Memory B cell (primary cell): Measurements from ENCODE around the gene BTBD6.
"Not testable (repeated sequence)": the region's sequence is repeated elsewhere in the genome, so short reads cannot be mapped to it uniquely, and the experiment has no call there.

Experiments
- ATAC-seq: fragments of 150-1000 bp; cut with Tn5 transposase; 2 replicates; pipeline ENCODE4 v1.10.0; 2021; ENCODE audit warnings: low read depth, mild to moderate bottlenecking, moderate library complexity
- DNase-seq, 2 donors: peaks; one replicate each; pipeline ENCODE4 v3.0.0; 2022; ENCODE audit warnings: low spot score in 2 of 2
- H3K27ac Mint-ChIP-seq: one replicate; pipeline ENCODE4 v1.8.0; 2022; ENCODE audit warnings: mild to moderate bottlenecking, moderate library complexity, mixed read lengths
- H3K27me3 Mint-ChIP-seq: one replicate; pipeline ENCODE4 v1.8.0; 2022; ENCODE audit warnings: mixed read lengths
- H3K36me3 Mint-ChIP-seq: one replicate; pipeline ENCODE4 v1.8.0; 2022; ENCODE audit warnings: mild to moderate bottlenecking, mixed read lengths
- H3K4me1 Mint-ChIP-seq: one replicate; pipeline ENCODE4 v1.8.0; 2022; ENCODE audit warnings: mixed read lengths
- H3K4me3 Mint-ChIP-seq: one replicate; pipeline ENCODE4 v1.8.0; 2022; ENCODE audit warnings: mild to moderate bottlenecking, moderate library complexity, mixed read lengths
- H3K9me3 Mint-ChIP-seq: one replicate; pipeline ENCODE4 v1.8.0; 2022; ENCODE audit warnings: mixed read lengths

Gene BTBD6

GRCh38 chr14:105257464-105257863 lies 9.1 kb downstream of the BTBD6 start:
- Mint-ChIP-seq H3K36me3 (peaks cover 2% of the 10 kb centered on the region), H3K27me3 (no peaks in the 10 kb centered on the region), H3K9me3 (no peaks in the 10 kb centered on the region), H3K4me3 (no peak overlapping the region), H3K4me1 (no peaks in the 10 kb centered on the region), H3K27ac (no peak overlapping the region)
- ATAC-seq (no peak), DNase-seq (no peak)

- Mint-ChIP-seq H3K4me1 (no peaks in the 10 kb centered on the region), H3K36me3 (peaks cover 5% of the 10 kb centered on the region), H3K27me3 (no peaks in the 10 kb centered on the region), H3K4me3 (no peak overlapping the region), H3K9me3 (no peaks in the 10 kb centered on the region), H3K27ac (no peak overlapping the region)
- ATAC-seq (no peak), DNase-seq (no peak)
Measured at GRCh38 chr14:105258846-105259245, 10.5 kb downstream of the BTBD6 start.

- no peak for DNase-seq
- no peak for ATAC-seq
- H3K27me3 Mint-ChIP-seq: no peaks in the 10 kb centered on the region
- H3K27ac Mint-ChIP-seq: no peak overlapping the region
- H3K36me3 Mint-ChIP-seq: peaks cover 11% of the 10 kb centered on the region
- no peaks in the 10 kb centered on the region for H3K9me3 Mint-ChIP-seq
- H3K4me3 Mint-ChIP-seq: no peak overlapping the region
- H3K4me1 Mint-ChIP-seq: no peaks in the 10 kb centered on the region
Measured at GRCh38 chr14:105260959-105261358, 12.6 kb downstream of the BTBD6 start.

- no peak overlapping the region for H3K4me3 Mint-ChIP-seq
- peaks cover 15% of the 10 kb centered on the region for H3K36me3 Mint-ChIP-seq
- H3K9me3 Mint-ChIP-seq: no peaks in the 10 kb centered on the region
- DNase-seq (no peak), ATAC-seq (no peak)
- no peak overlapping the region for H3K27ac Mint-ChIP-seq
- no peaks in the 10 kb centered on the region for H3K27me3 Mint-ChIP-seq
- H3K4me1 Mint-ChIP-seq: no peaks in the 10 kb centered on the region
Measured at GRCh38 chr14:105261781-105262180, 13.4 kb downstream of the BTBD6 start.

- Mint-ChIP-seq H3K4me3 (no peak overlapping the region), H3K27me3 (no peaks in the 10 kb centered on the region), H3K9me3 (no peaks in the 10 kb centered on the region), H3K27ac (no peak overlapping the region), H3K36me3 (peaks cover 16% of the 10 kb centered on the region), H3K4me1 (no peaks in the 10 kb centered on the region)
- ATAC-seq (no peak), DNase-seq (no peak)
Measured at GRCh38 chr14:105267820-105268548, 19.7 kb downstream of the BTBD6 start.

- no peak for DNase-seq
- Mint-ChIP-seq H3K36me3 (peaks cover 13% of the 10 kb centered on the region), H3K9me3 (no peaks in the 10 kb centered on the region), H3K27ac (no peak overlapping the region), H3K4me3 (no peak overlapping the region), H3K4me1 (no peaks in the 10 kb centered on the region), H3K27me3 (no peaks in the 10 kb centered on the region)
- no peak for ATAC-seq
Measured at GRCh38 chr14:105268736-105269354, 20.5 kb downstream of the BTBD6 start.

GRCh38 chr14:105269405-105269804 lies 21.1 kb downstream of the BTBD6 start:
- no peaks in the 10 kb centered on the region for H3K27me3 Mint-ChIP-seq
- H3K9me3 Mint-ChIP-seq: no peaks in the 10 kb centered on the region
- ATAC-seq (no peak), DNase-seq (no peak)
- no peak overlapping the region for H3K4me3 Mint-ChIP-seq
- H3K4me1 Mint-ChIP-seq: no peaks in the 10 kb centered on the region
- no peak overlapping the region for H3K27ac Mint-ChIP-seq
- peaks cover 11% of the 10 kb centered on the region for H3K36me3 Mint-ChIP-seq

GRCh38 chr14:105271224-105271890 lies 23.0 kb downstream of the BTBD6 start:
- H3K36me3 Mint-ChIP-seq: peaks cover 6% of the 10 kb centered on the region
- DNase-seq: no peak
- no peaks in the 10 kb centered on the region for H3K9me3 Mint-ChIP-seq
- no peak overlapping the region for H3K27ac Mint-ChIP-seq
- no peak overlapping the region for H3K4me3 Mint-ChIP-seq
- no peaks in the 10 kb centered on the region for H3K27me3 Mint-ChIP-seq
- H3K4me1 Mint-ChIP-seq: no peaks in the 10 kb centered on the region
- no peak for ATAC-seq

GRCh38 chr14:105272623-105273022 lies 24.3 kb downstream of the BTBD6 start:
- DNase-seq (no peak), ATAC-seq (no peak)
- Mint-ChIP-seq H3K36me3 (peaks cover 2% of the 10 kb centered on the region), H3K27ac (no peak overlapping the region), H3K4me3 (no peak overlapping the region), H3K9me3 (no peaks in the 10 kb centered on the region), H3K4me1 (no peaks in the 10 kb centered on the region), H3K27me3 (no peaks in the 10 kb centered on the region)

- no peaks in the 10 kb centered on the region for H3K4me1 Mint-ChIP-seq
- no peaks in the 10 kb centered on the region for H3K9me3 Mint-ChIP-seq
- H3K27ac Mint-ChIP-seq: no peak overlapping the region
- ATAC-seq: no peak
- H3K36me3 Mint-ChIP-seq: peaks cover 2% of the 10 kb centered on the region
- no peak for DNase-seq
- H3K4me3 Mint-ChIP-seq: no peak overlapping the region
- H3K27me3 Mint-ChIP-seq: no peaks in the 10 kb centered on the region
Measured at GRCh38 chr14:105273062-105273461, 24.7 kb downstream of the BTBD6 start.

GRCh38 chr14:105274637-105275036 lies 26.3 kb downstream of the BTBD6 start:
- no peak for DNase-seq
- Mint-ChIP-seq H3K27ac (no peak overlapping the region), H3K27me3 (no peaks in the 10 kb centered on the region), H3K9me3 (no peaks in the 10 kb centered on the region), H3K4me1 (no peaks in the 10 kb centered on the region), H3K36me3 (peaks cover 2% of the 10 kb centered on the region), H3K4me3 (no peak overlapping the region)
- no peak for ATAC-seq

- Mint-ChIP-seq H3K9me3 (no peaks in the 10 kb centered on the region), H3K4me3 (no peak overlapping the region), H3K27ac (no peak overlapping the region), H3K36me3 (peaks cover 2% of the 10 kb centered on the region), H3K4me1 (peaks cover 5% of the 10 kb centered on the region), H3K27me3 (no peaks in the 10 kb centered on the region)
- ATAC-seq: no peak
- no peak for DNase-seq
Measured at GRCh38 chr14:105275267-105275946, 27.1 kb downstream of the BTBD6 start.

GRCh38 chr14:105277448-105277847 lies 29.1 kb downstream of the BTBD6 start:
- H3K27ac Mint-ChIP-seq, H3K36me3 Mint-ChIP-seq, H3K27me3 Mint-ChIP-seq, ATAC-seq, DNase-seq, H3K9me3 Mint-ChIP-seq, H3K4me3 Mint-ChIP-seq, H3K4me1 Mint-ChIP-seq: not testable (repeated sequence)

- Mint-ChIP-seq H3K36me3 (peaks cover 4% of the 10 kb centered on the region), H3K27ac (no peak overlapping the region), H3K4me3 (no peak overlapping the region), H3K27me3 (no peaks in the 10 kb centered on the region), H3K4me1 (peaks cover 16% of the 10 kb centered on the region), H3K9me3 (no peaks in the 10 kb centered on the region)
- no peak for ATAC-seq
- no peak for DNase-seq
Measured at GRCh38 chr14:105279642-105280361, 31.5 kb downstream of the BTBD6 start.
